Mesothelial cell of epicardium (in vitro differentiated cells): Measurements from ENCODE around the gene OCRL. TPM values are rescaled to one million over a fixed set of nuclear protein-coding genes. Genes with fewer than 3 reads are reported as not detected.

Experiments used
- DNase-seq, 2 experiments: peaks; one replicate each; pipeline ENCODE4 v3.0.0; 2021; ENCODE audit warnings: low spot score in 2 of 2; ENCODE audit not compliant: unreplicated experiment in 2 of 2
- H3K27ac Mint-ChIP-seq: 2 replicates; pipeline ENCODE4 v1.8.0; 2021; ENCODE audit warnings: mixed read lengths
- H3K27me3 Mint-ChIP-seq: 2 replicates; pipeline ENCODE4 v1.8.0; 2021; ENCODE audit warnings: low read depth, mixed read lengths
- H3K36me3 Mint-ChIP-seq: 2 replicates; pipeline ENCODE4 v1.8.0; 2021; ENCODE audit warnings: mixed read lengths
- H3K4me1 Mint-ChIP-seq: 2 replicates; pipeline ENCODE4 v1.8.0; 2021; ENCODE audit warnings: mixed read lengths
- H3K4me3 Mint-ChIP-seq: 2 replicates; pipeline ENCODE4 v1.8.0; 2021; ENCODE audit warnings: mild to moderate bottlenecking, moderate library complexity, mixed read lengths
- H3K9me3 Mint-ChIP-seq: 2 replicates; pipeline ENCODE4 v1.8.0; 2021; ENCODE audit warnings: mixed read lengths
- CTCF ChIP-seq: fragments of 200-600 bp; sonication (generic); IDR thresholded peaks from one replicate; pipeline ENCODE4 v1.5.0; 2021; ENCODE audit warnings: antibody characterized with exemption; ENCODE audit not compliant: unreplicated experiment
- total RNA-seq: library from RNA; stranded (reverse); gene quantifications from 3 replicates; pipeline ENCODE4 v1.2.1, GENCODE V29; 2021

Gene OCRL
- total RNA-seq, 1 donor from 2014 or later: 49.0 TPM

- TF ChIP-seq CTCF: no peak
- H3K36me3 Mint-ChIP-seq: peaks cover 38% of the 10 kb centered on the region
- no peak overlapping the region for H3K27ac Mint-ChIP-seq
- H3K4me3 Mint-ChIP-seq: no peak overlapping the region
- no peak for DNase-seq
- H3K9me3 Mint-ChIP-seq: peaks cover 6% of the 10 kb centered on the region
- no peaks in the 10 kb centered on the region for H3K27me3 Mint-ChIP-seq
- H3K4me1 Mint-ChIP-seq: no peaks in the 10 kb centered on the region
Measured at GRCh38 chrX:129497146-129497843, 42.8 kb upstream of the OCRL start.

- H3K4me3 Mint-ChIP-seq: no peak overlapping the region
- peak overlapping the region; percentile 81 for H3K27ac Mint-ChIP-seq
- peaks cover 18% of the 10 kb centered on the region for H3K4me1 Mint-ChIP-seq
- no peak for TF ChIP-seq CTCF
- no peaks in the 10 kb centered on the region for H3K27me3 Mint-ChIP-seq
- DNase-seq: no peak
- peaks cover 13% of the 10 kb centered on the region for H3K9me3 Mint-ChIP-seq
- H3K36me3 Mint-ChIP-seq: peaks cover 38% of the 10 kb centered on the region
Measured at GRCh38 chrX:129510331-129510730, 29.7 kb upstream of the OCRL start.

- Mint-ChIP-seq H3K27me3 (no peaks in the 10 kb centered on the region), H3K4me3 (no peak overlapping the region), H3K9me3 (peaks cover 10% of the 10 kb centered on the region), H3K4me1 (peaks cover 21% of the 10 kb centered on the region), H3K36me3 (peaks cover 33% of the 10 kb centered on the region), H3K27ac (peak overlapping the region; percentile 66)
- TF ChIP-seq CTCF: no peak
- no peak for DNase-seq
Measured at GRCh38 chrX:129511689-129512088, 28.4 kb upstream of the OCRL start.

DNA sequence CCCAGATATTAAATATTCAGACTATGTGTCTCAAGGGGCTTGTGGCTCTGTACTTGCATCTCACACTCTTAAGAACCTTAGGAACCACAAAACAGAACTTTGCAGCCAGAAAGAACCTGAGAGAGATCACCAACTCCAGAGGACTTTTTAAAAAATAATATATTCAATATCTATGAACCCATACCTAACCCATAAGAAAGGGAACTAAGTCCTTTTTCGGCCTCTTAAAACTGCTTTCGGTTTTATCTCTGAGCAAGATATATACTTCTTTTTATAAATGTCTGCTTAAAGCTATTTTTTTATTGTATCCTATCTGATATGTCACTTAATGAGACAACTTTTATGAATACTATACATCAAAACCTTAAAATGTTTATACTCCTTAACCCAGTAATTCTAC is 27.6 kb upstream of the OCRL start:
- Mint-ChIP-seq H3K4me1 (peaks cover 23% of the 10 kb centered on the region), H3K27me3 (no peaks in the 10 kb centered on the region), H3K4me3 (no peak overlapping the region), H3K9me3 (peaks cover 10% of the 10 kb centered on the region), H3K27ac (peak overlapping the region; percentile 66), H3K36me3 (peaks cover 27% of the 10 kb centered on the region)
- no peak for TF ChIP-seq CTCF
- no peak for DNase-seq

DNA sequence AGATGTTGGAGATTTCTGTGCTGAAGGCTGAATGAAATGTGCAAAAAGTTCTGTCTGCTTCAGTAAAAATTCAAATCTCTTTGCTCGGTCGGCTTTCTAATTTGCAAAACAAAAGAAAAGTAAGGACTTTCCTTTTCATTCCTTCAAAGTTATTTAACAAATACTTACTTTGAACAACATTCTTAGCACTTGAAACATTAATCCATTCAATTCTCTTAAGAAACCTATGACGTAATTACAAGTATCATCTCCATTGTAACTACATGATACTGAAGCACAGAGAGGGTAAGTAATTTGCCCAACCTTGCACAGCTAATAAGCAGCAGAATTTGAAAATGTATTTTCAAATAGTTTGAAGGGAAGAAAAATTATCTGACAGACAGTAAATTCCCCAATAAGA is 23.7 kb upstream of the OCRL start:
- H3K27me3 Mint-ChIP-seq: no peaks in the 10 kb centered on the region
- H3K36me3 Mint-ChIP-seq: peaks cover 12% of the 10 kb centered on the region
- peaks cover 5% of the 10 kb centered on the region for H3K9me3 Mint-ChIP-seq
- TF ChIP-seq CTCF: no peak
- no peak overlapping the region for H3K4me3 Mint-ChIP-seq
- no peak overlapping the region for H3K27ac Mint-ChIP-seq
- no peak for DNase-seq
- H3K4me1 Mint-ChIP-seq: peaks cover 35% of the 10 kb centered on the region
